ENCODE data around the gene DQX1.
"Not testable (repeated sequence)": the region's sequence is repeated elsewhere in the genome, so short reads cannot be mapped to it uniquely, and the experiment has no call there.

DQX1 gene

GRCh38 chr2:74564222-74564621 is 38.2 kb upstream of the DQX1 start:
- H3K79me2 ChIP-seq, result no peaks in the 10 kb centered on the region
- no peaks in the 10 kb centered on the region for H3K9me3 ChIP-seq (ENCODE audit: control insufficient read depth, low read length)
- no peak overlapping the region for H3K4me2 ChIP-seq (ENCODE audit: low read length)
- H3K36me3 ChIP-seq (ENCODE audit: control insufficient read depth, insufficient read depth, low read length), result no peaks in the 10 kb centered on the region
- H3K4me3 ChIP-seq (ENCODE audit: low read depth, low read length), result no peak overlapping the region
- H3K4me1 ChIP-seq, result no peaks in the 10 kb centered on the region
- H3K27ac ChIP-seq, result no peak overlapping the region
- no peak overlapping the region for H2AFZ ChIP-seq
- H3K9ac ChIP-seq, result no peak overlapping the region
- no peaks in the 10 kb centered on the region for H3K27me3 ChIP-seq (ENCODE audit: control insufficient read depth, insufficient read depth, low read length)
- no peak for TF ChIP-seq CTCF (IDR thresholded peaks at IDR 0.05)

- Histone ChIP-seq H3K4me3 (ENCODE audit: low read depth, low read length) (no peak overlapping the region), H2AFZ (no peak overlapping the region), H3K36me3 (ENCODE audit: control insufficient read depth, insufficient read depth, low read length) (no peaks in the 10 kb centered on the region), H3K27me3 (ENCODE audit: control insufficient read depth, insufficient read depth, low read length) (no peaks in the 10 kb centered on the region), H3K27ac (no peak overlapping the region), H3K9ac (no peak overlapping the region), H3K4me2 (ENCODE audit: low read length) (no peak overlapping the region), H3K4me1 (no peaks in the 10 kb centered on the region), H3K79me2 (no peaks in the 10 kb centered on the region), H3K9me3 (ENCODE audit: control insufficient read depth, low read length) (no peaks in the 10 kb centered on the region)
- no peak for TF ChIP-seq CTCF (IDR thresholded peaks at IDR 0.05)
These were observed 36.2 kb upstream of the DQX1 start for GRCh38 chr2:74562126-74562775.

GRCh38 chr2:74561022-74561421 is 35.0 kb upstream of the DQX1 start:
- not testable (repeated sequence) for H3K9ac ChIP-seq; H3K9me3 ChIP-seq (ENCODE audit: control insufficient read depth, low read length); H3K4me3 ChIP-seq (ENCODE audit: low read depth, low read length); H3K79me2 ChIP-seq; H3K27ac ChIP-seq; H3K36me3 ChIP-seq (ENCODE audit: control insufficient read depth, insufficient read depth, low read length); H3K4me2 ChIP-seq (ENCODE audit: low read length); H3K27me3 ChIP-seq (ENCODE audit: control insufficient read depth, insufficient read depth, low read length); H3K4me1 ChIP-seq; H2AFZ ChIP-seq

GRCh38 chr2:74560591-74560990 is 34.6 kb upstream of the DQX1 start:
- no peaks in the 10 kb centered on the region for H3K27me3 ChIP-seq (ENCODE audit: control insufficient read depth, insufficient read depth, low read length)
- no peak overlapping the region for H3K4me3 ChIP-seq (ENCODE audit: low read depth, low read length)
- H3K79me2 ChIP-seq, result no peaks in the 10 kb centered on the region
- H3K9ac ChIP-seq, result no peak overlapping the region
- no peak overlapping the region for H2AFZ ChIP-seq
- H3K27ac ChIP-seq, result no peak overlapping the region
- TF ChIP-seq CTCF (IDR thresholded peaks at IDR 0.05), result no peak
- H3K36me3 ChIP-seq (ENCODE audit: control insufficient read depth, insufficient read depth, low read length), result no peaks in the 10 kb centered on the region
- no peak overlapping the region for H3K4me2 ChIP-seq (ENCODE audit: low read length)
- no peaks in the 10 kb centered on the region for H3K4me1 ChIP-seq
- H3K9me3 ChIP-seq (ENCODE audit: control insufficient read depth, low read length), result no peaks in the 10 kb centered on the region

GRCh38 chr2:74559912-74560311 is 33.9 kb upstream of the DQX1 start:
- H3K27ac ChIP-seq, result no peak overlapping the region
- H3K4me2 ChIP-seq (ENCODE audit: low read length), result no peak overlapping the region
- H2AFZ ChIP-seq, result no peak overlapping the region
- H3K4me3 ChIP-seq (ENCODE audit: low read depth, low read length), result no peak overlapping the region
- H3K79me2 ChIP-seq, result no peaks in the 10 kb centered on the region
- H3K9ac ChIP-seq, result no peak overlapping the region
- TF ChIP-seq CTCF (IDR thresholded peaks at IDR 0.05), result no peak
- H3K9me3 ChIP-seq (ENCODE audit: control insufficient read depth, low read length), result no peaks in the 10 kb centered on the region
- no peaks in the 10 kb centered on the region for H3K27me3 ChIP-seq (ENCODE audit: control insufficient read depth, insufficient read depth, low read length)
- no peaks in the 10 kb centered on the region for H3K4me1 ChIP-seq
- H3K36me3 ChIP-seq (ENCODE audit: control insufficient read depth, insufficient read depth, low read length), result no peaks in the 10 kb centered on the region

Measured in parathyroid adenoma (tissue), 2 donors.